Islet of Langerhans (tissue), 1 donor: ENCODE measurements around the gene LAMA5.

Source experiments
- FAIRE-seq: peaks from one replicate; lab custom pipeline; 2011; peaks lifted over from hg19 to GRCh38; lab: Jason Lieb, UNC

The LAMA5 gene

GRCh38 chr20:62316331-62317166, 50.6 kb downstream of the LAMA5 start:
- no peak for FAIRE-seq

- no peak for FAIRE-seq
Measured at GRCh38 chr20:62315773-62316172, 51.3 kb downstream of the LAMA5 start.

GRCh38 chr20:62314711-62315302, 52.3 kb downstream of the LAMA5 start:
- no peak for FAIRE-seq

- no peak for FAIRE-seq
Measured at GRCh38 chr20:62314339-62314638, 52.8 kb downstream of the LAMA5 start.

- FAIRE-seq, result no peak
Measured at GRCh38 chr20:62313460-62314338, 53.4 kb downstream of the LAMA5 start.

GRCh38 chr20:62313021-62313420, 54.1 kb downstream of the LAMA5 start:
- no peak for FAIRE-seq

- FAIRE-seq, result no peak
Measured at GRCh38 chr20:62312662-62312977, 54.5 kb downstream of the LAMA5 start.

- no peak for FAIRE-seq
Measured at GRCh38 chr20:62311832-62312661, 55.1 kb downstream of the LAMA5 start.

GRCh38 chr20:62311150-62311549, 56.0 kb downstream of the LAMA5 start:
- FAIRE-seq, result no peak

GRCh38 chr20:62310757-62311121, 56.4 kb downstream of the LAMA5 start:
- no peak for FAIRE-seq

GRCh38 chr20:62309947-62310756, 57.0 kb downstream of the LAMA5 start:
- FAIRE-seq, result no peak

- FAIRE-seq, result no peak
Measured at GRCh38 chr20:62309198-62309944, 57.7 kb downstream of the LAMA5 start.

GRCh38 chr20:62308102-62308822, 58.9 kb downstream of the LAMA5 start:
- no peak for FAIRE-seq

- no peak for FAIRE-seq
Measured at GRCh38 chr20:62307226-62308101, 59.6 kb downstream of the LAMA5 start.

GRCh38 chr20:62306414-62307187, 60.5 kb downstream of the LAMA5 start:
- FAIRE-seq, result no peak

- no peak for FAIRE-seq
Measured at GRCh38 chr20:62305765-62306413, 61.2 kb downstream of the LAMA5 start.

- FAIRE-seq, result no peak
Measured at GRCh38 chr20:62305149-62305764, 61.9 kb downstream of the LAMA5 start.
